ENCODE results near the gene UBE3A.
"Not testable (repeated sequence)": the region's sequence is repeated elsewhere in the genome, so short reads cannot be mapped to it uniquely, and the experiment has no call there.

UBE3A gene

GRCh38 chr15:25438601-25439368 is at the start of gene UBE3A:
Gene UBE3A, minus strand, starts transcription at chr15:25439024. Its CDS starts 29,917 bp downstream, at chr15:25409107.
- peak; percentile 71 to 72 for DNase-seq (ENCODE audit: low read depth in 2 of 2, low spot score in 1 of 2)

- DNase-seq (ENCODE audit: low read depth in 2 of 2, low spot score in 1 of 2): no peak
These were observed 48.5 kb upstream of the UBE3A start for GRCh38 chr15:25487226-25487884.

- no peak for DNase-seq (ENCODE audit: low read depth in 2 of 2, low spot score in 1 of 2)
These were observed 47.2 kb upstream of the UBE3A start for GRCh38 chr15:25486051-25486450.

GRCh38 chr15:25481208-25481859 is 42.5 kb upstream of the UBE3A start:
- no peak for DNase-seq (ENCODE audit: low read depth in 2 of 2, low spot score in 1 of 2)

GRCh38 chr15:25478313-25478712 is 39.5 kb upstream of the UBE3A start:
- DNase-seq (ENCODE audit: low read depth in 2 of 2, low spot score in 1 of 2): no peak

- DNase-seq (ENCODE audit: low read depth in 2 of 2, low spot score in 1 of 2): no peak
These were observed 39.0 kb upstream of the UBE3A start for GRCh38 chr15:25477816-25478215.

- DNase-seq (ENCODE audit: low read depth in 2 of 2, low spot score in 1 of 2): no peak
These were observed 35.4 kb upstream of the UBE3A start for GRCh38 chr15:25474251-25474650.

GRCh38 chr15:25470230-25470629 is 31.4 kb upstream of the UBE3A start:
- DNase-seq (ENCODE audit: low read depth in 2 of 2, low spot score in 1 of 2): no peak

- DNase-seq (ENCODE audit: low read depth in 2 of 2, low spot score in 1 of 2): no peak
These were observed 30.6 kb upstream of the UBE3A start for GRCh38 chr15:25469377-25469776.

GRCh38 chr15:25468611-25469010 is 29.8 kb upstream of the UBE3A start:
- DNase-seq (ENCODE audit: low read depth in 2 of 2, low spot score in 1 of 2): no peak

- no peak for DNase-seq (ENCODE audit: low read depth in 2 of 2, low spot score in 1 of 2)
These were observed 27.0 kb upstream of the UBE3A start for GRCh38 chr15:25465835-25466234.

GRCh38 chr15:25464784-25465183 is 26.0 kb upstream of the UBE3A start:
- DNase-seq (ENCODE audit: low read depth in 2 of 2, low spot score in 1 of 2): no peak

GRCh38 chr15:25464383-25464782 is 25.6 kb upstream of the UBE3A start:
- no peak for DNase-seq (ENCODE audit: low read depth in 2 of 2, low spot score in 1 of 2)

- DNase-seq (ENCODE audit: low read depth in 2 of 2, low spot score in 1 of 2): no peak
These were observed 17.4 kb upstream of the UBE3A start for GRCh38 chr15:25456196-25456595.

GRCh38 chr15:25455226-25455625 is 16.4 kb upstream of the UBE3A start:
- DNase-seq (ENCODE audit: low read depth in 2 of 2, low spot score in 1 of 2): no peak

GRCh38 chr15:25454771-25455170 is 15.9 kb upstream of the UBE3A start:
- no peak for DNase-seq (ENCODE audit: low read depth in 2 of 2, low spot score in 1 of 2)

GRCh38 chr15:25453246-25453645 is 14.4 kb upstream of the UBE3A start:
- DNase-seq (ENCODE audit: low read depth in 2 of 2, low spot score in 1 of 2): not testable (repeated sequence)

- DNase-seq (ENCODE audit: low read depth in 2 of 2, low spot score in 1 of 2): no peak
These were observed 12.7 kb upstream of the UBE3A start for GRCh38 chr15:25451501-25451900.

GRCh38 chr15:25450163-25450562 is 11.3 kb upstream of the UBE3A start:
- DNase-seq (ENCODE audit: low read depth in 2 of 2, low spot score in 1 of 2): no peak

- DNase-seq (ENCODE audit: low read depth in 2 of 2, low spot score in 1 of 2): no peak
These were observed 7.3 kb upstream of the UBE3A start for GRCh38 chr15:25446076-25446475.

- DNase-seq (ENCODE audit: low read depth in 2 of 2, low spot score in 1 of 2): no peak
These were observed 6.6 kb upstream of the UBE3A start for GRCh38 chr15:25445412-25445811.

GRCh38 chr15:25441111-25441510 is 2.3 kb upstream of the UBE3A start:
- no peak for DNase-seq (ENCODE audit: low read depth in 2 of 2, low spot score in 1 of 2)
